Measurements from ENCODE around the gene NAT9.
A peak's percentile ranks its signal among the peaks of the same experiment; 100 is the strongest.

NAT9 gene

DNA sequence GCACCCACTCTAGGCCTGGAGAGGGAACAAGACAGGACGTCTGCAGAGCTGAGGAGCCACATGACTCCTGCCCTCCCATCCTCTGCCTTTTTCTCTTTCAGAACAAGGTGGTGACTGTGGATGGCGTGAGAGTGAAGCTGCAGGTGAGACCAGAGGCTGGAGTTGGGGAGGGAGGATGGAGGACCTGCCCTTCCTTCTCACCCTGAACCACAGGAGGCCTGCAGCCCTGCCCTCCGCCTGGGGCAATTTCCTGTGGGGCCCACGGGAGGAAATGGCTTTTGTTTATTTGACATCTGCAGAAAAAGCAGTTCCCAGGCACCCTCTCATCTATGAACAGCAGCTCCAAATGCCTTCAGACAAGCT is 34.0 kb downstream of the NAT9 start:
- DNase-seq: peak; percentile 83

DNA sequence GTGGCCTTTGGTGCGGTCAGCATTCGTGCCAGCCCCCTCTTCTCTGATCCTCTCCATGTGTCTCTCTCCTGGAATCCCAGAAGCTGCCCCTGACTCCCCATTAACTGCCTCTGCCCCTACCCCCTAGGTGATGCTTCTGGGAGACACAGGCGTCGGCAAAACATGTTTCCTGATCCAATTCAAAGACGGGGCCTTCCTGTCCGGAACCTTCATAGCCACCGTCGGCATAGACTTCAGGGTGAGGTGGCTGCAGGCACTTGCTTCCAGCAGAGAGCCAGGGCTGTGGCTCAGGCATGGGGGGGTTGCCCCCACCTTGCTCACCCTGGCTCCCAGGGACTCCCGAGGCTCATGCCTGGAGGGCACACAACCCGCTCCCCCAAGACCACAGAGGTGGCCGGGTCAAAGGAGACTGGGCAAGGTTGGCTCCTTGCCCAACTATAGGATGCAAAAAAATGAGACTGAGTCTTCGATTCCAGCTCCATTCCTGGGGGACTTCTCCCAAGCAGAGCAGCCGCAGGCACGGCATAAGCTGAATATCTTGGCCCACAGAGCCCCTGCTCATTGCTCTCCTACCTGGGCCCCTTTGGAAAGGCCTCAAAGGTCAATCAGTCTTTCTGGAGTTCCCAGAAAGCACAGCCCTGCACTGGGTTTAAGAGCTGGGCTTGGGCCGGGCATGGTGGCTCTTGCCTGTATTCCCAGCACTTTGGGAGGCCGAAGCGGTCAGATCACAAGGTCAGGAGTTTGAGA is 35.3 kb downstream of the NAT9 start:
- no peak for DNase-seq

DNA sequence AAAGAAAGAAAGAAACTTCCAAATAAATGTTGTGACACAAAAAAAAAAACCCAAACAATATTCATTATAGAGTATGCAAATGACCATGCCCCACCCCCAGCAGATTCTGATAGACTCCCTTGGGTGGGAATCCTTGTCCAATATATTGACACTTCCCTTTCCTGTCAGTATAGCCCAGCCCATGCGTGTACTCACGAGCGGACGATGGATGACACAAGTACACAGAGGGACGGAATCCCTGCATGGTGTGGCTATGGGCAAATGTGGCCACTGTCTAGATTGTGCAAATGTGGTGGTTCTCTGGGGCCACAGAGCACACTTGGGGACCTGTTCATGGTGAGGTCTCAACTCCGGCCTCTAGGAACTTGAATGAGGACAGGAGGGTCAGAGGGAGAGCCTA is 36.0 kb downstream of the NAT9 start:
- no peak for DNase-seq

DNA sequence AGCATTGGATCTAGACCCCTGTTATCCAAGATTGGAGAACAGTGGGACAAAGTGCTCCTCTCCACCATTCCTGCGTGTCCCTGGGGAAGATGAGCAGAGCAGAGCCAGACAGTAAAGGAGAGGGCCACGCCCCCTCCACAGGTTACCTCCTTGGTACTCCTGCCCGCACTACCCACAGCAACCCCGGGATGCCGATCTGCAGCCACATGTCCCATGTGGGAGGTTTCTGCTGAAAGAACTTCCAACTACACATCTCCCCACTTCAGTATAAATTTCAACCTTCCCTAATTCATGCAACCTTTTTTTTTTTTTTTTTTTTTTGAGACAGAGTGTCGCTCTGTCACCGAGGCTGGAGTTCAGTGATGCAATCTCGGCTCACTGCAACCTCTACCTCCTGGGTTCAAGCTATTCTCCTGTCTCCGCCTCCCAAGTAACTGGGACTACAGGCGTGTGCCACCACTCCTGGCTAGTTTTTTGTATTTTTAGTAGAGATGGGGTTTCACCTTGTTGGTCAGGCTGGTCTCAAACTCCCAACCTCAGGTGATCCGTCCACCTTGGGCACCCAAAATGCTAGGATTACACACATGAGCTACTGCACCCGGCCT is 36.8 kb downstream of the NAT9 start:
- no peak for DNase-seq

DNA sequence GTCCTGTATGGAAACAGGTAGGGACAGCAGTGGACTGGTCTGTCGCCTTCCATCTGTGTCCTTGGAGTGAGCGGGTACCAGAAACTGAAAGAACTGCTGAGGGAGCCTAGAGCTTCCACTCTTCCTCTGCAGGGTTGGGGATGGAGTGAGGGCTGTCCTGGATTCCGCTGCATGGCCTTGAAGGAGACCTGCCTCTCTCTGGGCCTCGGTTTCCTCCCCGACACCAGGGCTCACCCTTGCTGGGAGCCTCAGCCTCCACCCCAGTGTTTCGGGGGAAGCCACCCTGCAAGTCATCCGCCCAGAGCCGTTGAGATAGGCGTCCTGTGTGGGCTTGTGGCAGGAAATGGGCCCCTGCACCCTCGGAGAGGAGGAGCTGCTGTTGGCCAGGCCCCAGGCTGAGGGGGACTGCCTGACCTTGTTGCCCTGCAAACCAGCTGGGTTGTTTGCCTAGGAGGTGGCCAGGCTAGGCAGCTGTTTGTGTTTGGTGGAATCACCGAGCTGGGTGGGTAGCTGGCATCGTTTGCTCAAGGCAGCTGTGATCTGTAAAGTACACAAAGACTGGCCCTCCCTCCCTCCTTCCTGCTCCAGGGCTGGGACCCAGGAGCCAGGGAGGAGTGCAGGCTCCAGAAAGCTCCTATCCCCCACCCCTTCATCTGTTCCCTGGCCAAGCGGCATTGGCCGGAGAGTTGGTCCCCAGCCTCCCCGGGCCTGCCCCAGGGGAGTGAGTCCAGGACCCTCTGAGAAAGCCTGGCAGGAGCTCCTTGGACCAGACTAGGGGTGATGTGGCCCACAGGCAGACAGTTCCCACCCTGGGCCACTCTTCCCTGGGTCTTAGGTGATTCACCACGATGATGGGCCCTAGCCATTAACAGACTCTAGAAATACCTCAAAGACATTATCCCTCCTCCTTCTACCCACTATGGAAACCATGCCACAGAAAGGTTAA is 37.8 kb downstream of the NAT9 start:
- peak; percentile 95 for DNase-seq

DNA sequence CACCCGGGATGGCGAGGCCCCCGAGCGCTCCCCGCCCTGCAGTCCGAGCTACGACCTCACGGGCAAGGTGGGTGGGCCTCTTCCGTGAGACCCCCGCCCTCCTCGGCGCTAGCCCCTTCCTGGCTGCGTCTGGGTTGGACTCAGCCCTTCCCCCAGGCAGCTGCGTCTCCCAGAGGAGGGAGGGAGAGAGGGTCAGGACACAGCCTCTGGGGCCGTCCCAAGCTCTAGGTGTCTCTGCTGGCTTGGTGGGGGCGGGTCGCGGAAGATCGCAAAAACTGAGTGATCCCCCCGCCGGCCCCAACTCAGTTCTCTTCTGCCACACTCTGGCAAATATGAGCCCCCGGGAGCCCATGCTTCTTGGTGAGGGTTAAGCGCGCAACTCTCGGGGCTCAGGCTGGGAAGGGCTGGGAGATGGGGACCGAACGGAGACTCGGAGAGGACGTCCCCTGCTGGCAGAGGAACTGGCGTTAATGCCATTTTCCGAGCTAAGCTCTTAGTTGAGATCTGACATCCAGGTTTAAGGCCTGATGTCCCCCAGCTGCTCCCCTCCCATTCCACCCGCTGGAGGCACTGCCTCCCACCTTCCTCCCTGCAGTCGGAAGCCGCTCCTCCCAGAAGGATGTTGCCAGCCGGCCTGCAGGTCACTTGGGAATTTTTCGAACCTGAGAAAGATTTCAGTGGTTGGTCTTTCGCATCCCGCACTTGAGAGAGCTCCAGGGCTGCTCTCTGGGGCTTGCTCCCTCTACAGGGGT is 38.7 kb downstream of the NAT9 start:
- peak; percentile 59 for DNase-seq

DNA sequence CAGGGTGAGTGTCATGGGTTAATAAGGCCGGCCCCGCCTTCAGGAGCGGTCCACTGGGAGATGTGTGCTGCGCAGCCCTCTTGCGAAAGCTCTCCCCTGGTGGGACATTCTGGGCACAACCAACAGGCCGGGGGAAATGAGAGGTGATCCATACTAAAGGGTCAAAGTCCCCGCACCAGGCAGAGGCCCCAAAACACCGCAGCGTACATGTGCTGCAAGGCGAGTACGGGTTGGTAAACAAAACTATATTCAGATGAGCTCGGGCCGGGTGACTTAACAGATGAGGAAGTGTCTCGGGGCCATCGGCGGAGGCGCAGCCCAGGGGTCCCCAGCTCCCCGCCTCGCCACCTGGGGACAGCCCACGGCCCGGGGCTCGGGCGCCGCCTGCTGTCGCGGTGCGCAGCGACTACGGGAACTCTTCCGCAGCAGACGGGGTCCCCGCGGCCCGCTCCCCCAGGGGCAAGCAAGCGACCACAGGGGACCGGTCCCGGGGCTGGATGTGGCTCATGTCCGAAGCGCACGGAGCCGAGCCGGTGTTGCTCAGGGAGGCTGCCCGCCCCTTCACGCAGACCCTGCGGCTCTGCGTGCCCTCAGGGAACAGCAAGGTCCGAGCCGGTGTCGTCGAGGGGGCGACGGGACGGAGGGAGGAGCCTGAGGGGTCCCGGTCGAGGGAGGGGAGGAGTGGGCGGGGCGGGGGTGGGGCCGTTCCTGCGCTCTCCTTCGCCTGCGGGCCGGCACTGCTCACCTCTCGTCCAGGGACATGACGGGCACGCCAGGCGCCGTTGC is 39.4 kb downstream of the NAT9 start, which contains the start of gene RAB37:
TSS of gene RAB37 (plus strand) at position 744 of the 786 bp plus-strand sequence. CDS start at position 761, 17 bp downstream.
- DNase-seq: peak; percentile 89

DNA sequence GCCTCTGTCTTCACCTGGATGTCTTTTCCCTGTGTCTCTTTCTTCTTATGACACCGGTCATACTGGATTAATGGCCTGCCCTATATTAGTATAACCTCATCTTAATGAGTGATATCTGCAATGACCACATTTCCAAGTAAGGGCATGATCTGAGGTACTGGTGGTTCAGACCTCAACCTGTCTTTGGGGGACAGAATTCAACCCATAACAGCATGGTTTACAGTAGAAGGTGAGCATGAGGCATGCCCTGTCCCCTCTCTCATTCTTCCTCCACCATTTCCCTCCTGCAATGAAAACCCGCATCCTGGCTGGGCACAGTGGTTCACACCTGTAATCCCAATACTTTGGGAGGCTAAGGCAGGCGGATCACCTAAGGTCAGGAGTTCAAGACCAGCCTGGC is 41.9 kb downstream of the NAT9 start:
- DNase-seq: no peak

DNA sequence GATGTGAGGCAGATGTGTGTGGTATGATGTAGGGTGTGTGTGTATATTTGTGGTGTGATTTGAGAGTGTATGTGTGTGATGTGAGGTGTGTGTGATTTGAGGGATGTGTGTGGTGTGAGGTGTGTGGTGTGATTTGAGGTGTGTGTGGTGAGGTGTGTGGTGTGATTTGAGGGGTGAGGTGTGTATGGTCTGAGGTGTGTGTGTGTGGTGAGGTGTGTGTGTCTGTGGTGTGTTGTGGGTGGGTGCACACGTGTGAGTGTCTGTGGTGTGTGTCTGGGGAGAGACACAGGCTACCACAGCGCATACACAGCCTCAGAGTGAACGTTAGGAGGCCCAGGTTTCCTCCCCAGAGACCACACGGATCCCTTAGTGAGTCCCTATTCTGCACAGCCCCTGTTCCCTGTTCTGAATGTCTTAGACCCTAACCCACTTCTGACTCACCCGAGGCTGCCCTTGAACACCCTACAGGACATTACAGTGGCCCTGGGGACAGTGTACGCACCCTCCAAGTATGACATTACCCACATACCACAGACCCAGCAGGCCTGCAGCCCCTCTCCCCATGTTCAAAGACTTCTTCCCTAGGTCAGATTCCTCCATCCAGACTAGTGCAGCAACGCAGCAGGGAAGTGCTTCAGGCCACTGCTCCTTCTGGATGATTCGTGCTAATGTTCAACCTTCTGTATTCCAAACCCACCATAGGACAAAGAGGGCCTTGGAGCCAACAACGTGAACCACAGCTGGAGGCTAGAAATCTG is 42.6 kb downstream of the NAT9 start:
- DNase-seq: no peak

DNA sequence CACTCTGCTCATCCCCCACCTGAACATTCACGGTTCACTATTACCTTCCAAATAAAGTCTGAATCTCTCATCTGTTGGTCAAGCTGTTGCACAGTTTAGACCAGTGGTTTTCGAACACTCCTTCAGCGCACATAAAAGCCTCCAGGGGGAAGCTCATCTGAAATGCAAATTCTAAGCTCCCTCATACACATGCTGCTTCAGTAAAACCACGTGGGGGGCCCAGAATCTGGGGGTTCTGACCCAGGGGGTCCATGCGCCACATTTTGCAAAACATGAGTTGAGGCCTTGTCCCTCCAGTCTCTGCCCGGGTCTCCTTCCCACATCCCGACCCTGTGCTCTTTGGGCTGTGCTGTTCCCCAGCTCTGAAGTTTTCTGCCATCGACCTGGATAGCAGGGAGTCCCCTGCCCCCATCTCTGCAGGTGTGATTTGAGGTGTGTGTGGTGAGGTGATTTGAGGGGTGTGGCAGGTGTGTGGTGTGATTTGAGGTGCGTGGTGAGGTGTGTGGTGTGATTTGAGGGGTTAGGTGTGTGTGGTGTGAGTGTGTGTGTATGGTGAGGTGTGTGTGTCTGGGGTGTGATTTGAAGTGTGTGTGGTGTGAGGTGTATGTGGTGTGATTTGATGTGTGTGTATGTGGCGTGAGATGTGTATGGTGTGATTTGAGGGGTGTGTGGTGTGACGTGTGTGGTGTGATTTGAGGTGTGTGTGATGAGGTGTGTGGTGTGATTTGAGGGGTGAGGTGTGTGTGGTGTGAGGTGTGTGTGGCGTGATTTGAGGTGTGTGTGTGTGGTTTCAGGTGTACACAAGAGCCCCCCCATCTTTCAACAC is 43.9 kb downstream of the NAT9 start:
- DNase-seq: no peak

DNA sequence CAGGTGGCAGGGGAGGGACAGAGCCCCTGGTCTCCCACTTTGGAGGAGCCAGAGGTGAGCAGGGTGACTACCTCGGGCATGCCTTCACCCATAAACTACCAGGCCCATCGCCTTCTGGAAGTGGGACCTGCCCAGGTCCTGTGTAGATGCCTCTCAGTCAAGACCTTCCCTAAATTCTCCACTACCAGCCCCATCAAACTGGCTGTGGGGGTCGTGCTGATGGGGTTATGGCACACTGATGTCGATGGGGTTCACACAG is 44.9 kb downstream of the NAT9 start:
- no peak for DNase-seq

DNA sequence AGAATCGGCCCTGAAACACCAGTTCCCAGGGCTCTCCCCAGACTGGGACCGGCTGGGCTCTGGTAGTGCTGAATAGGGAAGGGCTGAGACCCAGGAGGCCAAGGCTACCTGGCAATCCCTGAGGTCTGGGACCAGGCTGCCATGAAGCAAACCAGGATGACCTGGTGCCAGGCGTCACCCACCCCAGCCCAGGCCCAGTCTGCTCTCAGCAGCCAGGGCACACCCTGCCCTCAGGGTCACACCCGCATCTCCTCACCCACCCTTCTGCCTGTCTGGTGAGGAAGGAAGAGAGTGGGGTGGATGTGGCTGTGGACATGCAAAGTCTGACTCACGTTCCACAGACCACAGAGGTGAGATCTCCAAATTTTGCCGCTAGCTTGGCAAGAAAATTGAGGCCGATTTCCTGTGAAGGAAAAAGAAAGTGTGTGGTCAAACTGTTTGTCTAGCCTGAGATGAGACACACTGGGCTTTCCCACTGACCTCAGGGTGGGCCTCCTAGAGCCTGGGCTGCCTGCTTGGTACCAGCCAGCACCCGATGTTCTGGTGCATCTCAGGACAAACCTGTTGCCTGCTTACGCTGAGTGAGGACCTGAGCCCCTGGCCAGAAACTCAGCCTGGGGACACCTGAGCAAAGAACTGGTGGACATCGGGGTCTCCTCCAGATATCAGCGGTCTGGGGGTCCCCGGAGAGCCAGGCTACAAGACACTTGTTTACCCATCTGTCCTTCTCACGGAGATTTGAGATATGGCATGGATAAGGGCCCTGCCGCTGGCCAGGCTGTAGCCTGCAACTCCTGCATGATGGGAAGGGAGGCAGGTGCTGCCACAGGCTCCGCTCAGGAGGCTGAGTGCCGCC is 45.4 kb downstream of the NAT9 start:
- no peak for DNase-seq

DNA sequence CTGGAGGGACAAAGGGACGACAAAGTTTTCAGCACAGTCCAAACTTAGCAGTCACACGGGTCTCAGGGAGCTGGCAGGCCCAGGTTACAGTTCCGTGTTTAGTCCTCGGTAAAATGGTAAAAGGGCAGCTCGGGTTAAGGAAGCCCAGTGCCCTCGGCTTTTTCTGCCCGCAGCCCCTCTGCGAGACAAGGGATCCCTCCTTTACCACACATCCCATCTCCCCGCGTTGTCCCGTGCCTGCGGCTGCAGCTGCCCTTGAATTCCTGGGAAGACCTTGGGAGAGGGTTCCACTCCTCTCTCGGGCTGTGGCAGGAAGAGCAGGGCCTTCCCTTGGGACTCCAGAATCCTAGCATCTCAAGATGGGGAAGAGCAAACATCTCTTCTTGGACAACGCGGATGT is 46.3 kb downstream of the NAT9 start:
- DNase-seq: no peak

DNA sequence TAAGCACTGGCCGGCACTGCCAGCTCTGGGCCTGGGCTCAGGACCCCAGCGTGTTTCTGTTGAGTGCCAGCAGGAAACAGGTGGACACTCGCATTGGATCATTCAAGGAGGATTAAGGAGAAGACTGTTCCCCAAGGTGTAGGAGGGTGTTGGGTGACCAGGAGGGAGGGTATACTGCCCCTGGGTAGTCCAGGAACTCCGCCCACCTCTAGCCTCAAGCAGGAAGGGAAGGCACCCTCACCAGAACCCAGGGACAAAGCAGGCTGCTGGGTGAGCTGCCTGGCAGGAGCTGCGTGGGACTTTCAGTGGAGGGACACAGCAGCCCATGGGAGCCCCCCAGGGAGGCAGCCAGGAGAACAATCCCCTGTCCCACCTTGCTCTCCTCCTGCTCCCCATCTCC is 46.8 kb downstream of the NAT9 start:
- no peak for DNase-seq

DNA sequence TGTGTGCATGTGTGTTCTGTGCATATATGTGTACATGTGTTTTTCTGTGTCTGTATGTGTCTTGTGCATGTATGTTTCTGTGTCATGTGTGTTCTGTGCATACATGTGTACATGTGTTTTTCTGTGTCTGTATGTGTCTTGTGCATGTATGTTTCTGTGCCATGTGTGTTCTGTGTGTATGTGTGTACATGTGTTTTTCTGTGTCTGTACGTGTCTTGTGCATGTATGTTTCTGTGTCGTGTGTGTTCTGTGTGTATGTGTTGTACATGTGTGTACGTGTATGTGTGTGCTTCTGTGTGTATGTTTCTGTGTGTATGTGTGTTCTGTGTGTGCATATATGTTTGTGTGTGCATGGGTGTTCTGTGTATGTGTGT is 47.5 kb downstream of the NAT9 start:
- no peak for DNase-seq

DNA sequence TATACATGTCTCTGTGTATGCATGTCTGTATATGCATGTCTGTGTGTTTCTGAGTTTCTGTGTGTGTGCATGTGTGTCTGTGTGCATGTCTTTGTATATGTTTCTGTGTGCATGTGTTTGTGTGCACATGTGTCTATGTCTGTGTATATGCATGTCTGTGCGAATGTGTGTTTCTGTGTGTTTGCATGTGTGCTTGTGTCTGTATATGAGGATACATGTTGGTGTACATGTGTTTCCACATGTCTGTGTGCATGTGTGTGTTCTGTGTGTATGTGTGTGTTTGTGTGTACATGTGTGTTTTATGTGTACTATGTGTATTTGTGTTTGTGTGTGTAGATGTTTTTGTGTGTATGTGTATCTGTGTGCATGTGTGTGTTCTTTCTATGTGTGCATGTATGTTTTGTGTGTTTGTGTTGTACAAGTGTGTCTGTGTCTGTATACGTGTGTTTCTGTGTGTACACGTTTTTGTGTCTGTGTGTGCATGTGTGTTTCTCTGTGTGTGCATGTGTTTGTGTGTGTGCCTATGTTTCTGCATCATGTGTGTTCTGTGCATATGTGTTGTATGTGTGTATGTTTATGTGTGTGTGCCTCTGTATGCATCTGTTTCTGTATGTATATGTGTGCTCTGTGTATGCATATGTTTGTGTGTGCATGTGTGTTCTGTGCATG is 48.0 kb downstream of the NAT9 start:
- DNase-seq: no peak

DNA sequence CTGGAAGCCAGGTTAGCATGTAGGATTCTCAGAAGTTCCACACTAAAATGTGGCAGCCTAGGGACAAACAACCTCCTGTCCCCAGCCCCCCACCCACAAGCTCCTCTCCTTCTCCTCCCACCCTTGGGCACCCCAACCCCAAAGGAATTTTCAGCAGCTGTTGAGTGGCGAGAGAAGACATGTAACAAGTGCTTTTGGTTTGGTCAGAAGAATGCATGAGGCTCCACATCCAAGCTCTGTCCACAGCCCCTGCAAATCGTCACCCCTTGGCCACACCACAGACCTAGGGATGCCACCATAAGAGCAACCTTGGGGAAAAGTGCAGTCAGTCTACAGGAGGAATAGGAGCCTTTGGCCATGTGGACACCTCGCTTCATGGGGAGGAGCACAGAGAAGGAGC is 51.0 kb downstream of the NAT9 start:
- no peak for DNase-seq

DNA sequence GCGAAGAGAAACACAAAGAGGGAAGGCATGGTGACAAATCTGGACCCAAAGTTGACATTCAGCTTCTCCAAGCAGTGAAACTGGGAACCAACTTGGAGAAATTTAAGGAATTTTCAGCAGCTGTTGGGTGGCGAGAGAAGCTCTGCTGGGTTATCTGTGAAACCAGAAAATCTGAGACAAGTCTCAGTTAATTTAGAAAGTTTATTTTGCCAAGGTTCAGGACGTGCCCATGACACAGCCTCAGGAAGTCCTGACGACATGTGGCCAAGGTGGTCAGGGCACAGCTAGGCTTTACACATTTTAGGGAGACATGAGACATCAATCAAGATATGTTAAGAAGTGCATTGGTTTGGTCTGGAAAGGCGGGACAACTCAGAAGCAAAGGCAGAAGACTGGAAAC is 52.3 kb downstream of the NAT9 start:
- no peak for DNase-seq

DNA sequence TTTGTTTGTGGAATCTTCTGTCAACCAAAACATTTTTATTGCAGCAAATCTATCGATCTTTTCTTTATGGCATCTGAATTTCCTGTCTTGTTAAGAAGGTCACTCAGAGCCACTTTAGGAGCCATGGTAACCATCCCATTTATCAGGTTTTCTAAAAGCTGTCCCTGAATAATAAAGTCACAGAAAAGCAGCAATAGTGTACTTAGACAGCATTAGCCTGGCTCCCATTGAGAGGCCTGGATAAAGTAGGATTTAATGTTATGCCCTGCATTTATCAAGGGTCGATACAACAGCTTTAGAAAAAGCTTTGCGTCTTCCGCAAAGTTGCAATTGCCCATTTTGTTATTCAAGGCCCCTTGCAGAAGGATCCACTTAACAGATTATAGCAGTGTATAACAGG is 53.4 kb downstream of the NAT9 start:
- no peak for DNase-seq
